GM23338 (cell line): ENCODE data around the gene FAF2. TPM values are rescaled to one million over a fixed set of nuclear protein-coding genes. Genes with fewer than 3 reads are reported as not detected.

Source experiments
- ATAC-seq: fragments of 200-7000 bp; cut with Tn5 transposase; 3 replicates; pipeline ENCODE4 v1.9.1; 2020
- DNase-seq: peaks from one replicate; pipeline ENCODE4 v3.0.0-alpha.2; 2015; ENCODE audit warnings: low spot score
- H2AFZ ChIP-seq: fragments of 200-600 bp; sonication (generic); 2 replicates; pipeline ENCODE4 v1.8.0; 2016; ENCODE audit warnings: antibody characterized with exemption, mild to moderate bottlenecking, moderate library complexity
- H3F3A ChIP-seq: fragments of 200-600 bp; sonication (generic); replicated peaks from 2 replicates; pipeline ENCODE4 v1.8.0; 2017; ENCODE audit warnings: antibody characterized with exemption, mixed run types, low read depth
- H3K27ac ChIP-seq: fragments of 200-600 bp; sonication (generic); 2 replicates; pipeline ENCODE4 v1.6.1; 2016; ENCODE audit warnings: low read depth
- H3K27me3 ChIP-seq: fragments of 200-600 bp; sonication (generic); 2 replicates; pipeline ENCODE4 v1.8.0; 2016; ENCODE audit warnings: mild to moderate bottlenecking, mixed run types, moderate library complexity; ENCODE audit not compliant: insufficient read depth
- H3K36me3 ChIP-seq: fragments of 200-600 bp; sonication (generic); 2 replicates; pipeline ENCODE4 v1.8.0; 2016; ENCODE audit warnings: mild to moderate bottlenecking; ENCODE audit not compliant: insufficient read depth
- H3K4me1 ChIP-seq: fragments of 200-600 bp; sonication (generic); 2 replicates; pipeline ENCODE4 v1.8.0; 2016; ENCODE audit warnings: mild to moderate bottlenecking, moderate library complexity; ENCODE audit not compliant: insufficient read depth
- H3K4me2 ChIP-seq: fragments of 200-600 bp; sonication (generic); 2 replicates; pipeline ENCODE4 v1.7.1; 2017; ENCODE audit warnings: mixed run types
- H3K4me3 ChIP-seq: fragments of 200-600 bp; sonication (generic); 2 replicates; pipeline ENCODE4 v1.6.1; 2016; ENCODE audit warnings: mixed run types
- H3K79me2 ChIP-seq: fragments of 200-600 bp; sonication (generic); replicated peaks from 2 replicates; pipeline ENCODE4 v1.8.0; 2017; ENCODE audit warnings: mild to moderate bottlenecking; ENCODE audit not compliant: insufficient read depth
- H3K9me2 ChIP-seq: fragments of 200-600 bp; sonication (generic); 2 replicates; pipeline ENCODE4 v1.8.0; 2017; ENCODE audit not compliant: insufficient read depth
- H4K20me1 ChIP-seq: fragments of 200-600 bp; sonication (generic); replicated peaks from 2 replicates; pipeline ENCODE4 v1.8.0; 2017; ENCODE audit warnings: mild to moderate bottlenecking; ENCODE audit not compliant: insufficient read depth
- H3K27ac Mint-ChIP-seq: 2 replicates; pipeline ENCODE4 v1.8.0; 2020; ENCODE audit warnings: inconsistent platforms, mild to moderate bottlenecking, moderate library complexity, mixed read lengths
- H3K27me3 Mint-ChIP-seq: 3 replicates; pipeline ENCODE4 v1.8.0; 2022; ENCODE audit warnings: low read depth, mild to moderate bottlenecking, moderate library complexity, mixed read lengths, inconsistent platforms; ENCODE audit not compliant: insufficient read depth, poor library complexity
- H3K36me3 Mint-ChIP-seq: 3 replicates; pipeline ENCODE4 v1.8.0; 2021; ENCODE audit warnings: low read depth, mild to moderate bottlenecking, inconsistent platforms, moderate library complexity, mixed read lengths
- H3K4me1 Mint-ChIP-seq: 3 replicates; pipeline ENCODE4 v1.8.0; 2020; ENCODE audit warnings: mild to moderate bottlenecking, inconsistent platforms, mixed read lengths
- H3K4me3 Mint-ChIP-seq: 3 replicates; pipeline ENCODE4 v1.8.0; 2021; ENCODE audit warnings: moderate library complexity, mild to moderate bottlenecking, inconsistent platforms, mixed read lengths
- H3K9me3 Mint-ChIP-seq: 3 replicates; pipeline ENCODE4 v1.8.0; 2020; ENCODE audit warnings: moderate library complexity, mild to moderate bottlenecking, inconsistent platforms, mixed read lengths
- CREB1 ChIP-seq: fragments of 250-450 bp; sonication (Bioruptor Pico); IDR thresholded peaks from 2 replicates; pipeline ENCODE4 v1.5.0; 2020; ENCODE audit warnings: low read depth, mild to moderate bottlenecking, moderate library complexity
- CTCF ChIP-seq, 2 experiments: fragments of 200-600 bp in 1 of 2; sonication (generic) in 1 of 2; conservative IDR thresholded peaks; 2 replicates each; pipeline versions ENCODE4 v1.5.1 to v1.6.1; 2016 to 2017; ENCODE audit warnings: antibody characterized with exemption in 2 of 2, low read depth in 2 of 2, mild to moderate bottlenecking in 2 of 2, moderate library complexity in 1 of 2
- ETS1 ChIP-seq: IDR thresholded peaks from 2 replicates; pipeline ENCODE4 v1.6.1; 2016; ENCODE audit warnings: antibody characterized with exemption
- EZH2phosphoT487 ChIP-seq: fragments of 200-600 bp; sonication (generic); IDR thresholded peaks from one replicate; pipeline ENCODE4 v1.8.1; 2018; ENCODE audit warnings: antibody characterized with exemption; ENCODE audit not compliant: unreplicated experiment
- POLR2AphosphoS5 ChIP-seq: IDR thresholded peaks from 2 replicates; pipeline ENCODE4 v1.6.1; 2016; ENCODE audit warnings: antibody characterized with exemption, low read depth
- STAT1 ChIP-seq: IDR thresholded peaks from one replicate; pipeline ENCODE4 v1.6.1; 2016; ENCODE audit warnings: antibody characterized with exemption; ENCODE audit not compliant: unreplicated experiment
- ZNF114 ChIP-seq: fragments of 250-450 bp; sonication (Bioruptor Pico); IDR thresholded peaks from 2 replicates; pipeline ENCODE4 v1.5.0; 2020; ENCODE audit warnings: mild to moderate bottlenecking, moderate library complexity
- polyA plus RNA-seq: library from polyadenylated mRNA; unstranded; fragments of >200 nt; fragmentation: Nextera tagmentation; extraction: Ambion mirVana; gene quantifications from 2 replicates; pipeline ENCODE4 v1.2.1, GENCODE V29; 2016
- total RNA-seq: library from RNA; depleted of rRNA; stranded (reverse); fragments of >200 nt; shearing (Covaris generic); gene quantifications from 2 replicates; pipeline ENCODE4 v1.2.3, GENCODE V29; 2014

Gene FAF2
- total and polyA plus RNA-seq, 2 experiments from 2014 or later: 32.8 to 37.6 TPM

- Mint-ChIP-seq H3K9me3 (peaks cover 2% of the 10 kb centered on the region; the same call in 1 of the 3 replicates), H3K27ac (peak overlapping the region; percentile 100), H3K36me3 (peaks cover 32% of the 10 kb centered on the region), H3K27me3 (peaks cover 28% of the 10 kb centered on the region), H3K4me3 (peak overlapping the region; percentile 99), H3K4me1 (peaks cover 63% of the 10 kb centered on the region)
- Histone ChIP-seq H3F3A (peaks cover 20% of the 10 kb centered on the region), H2AFZ (no peak overlapping the region), H3K79me2 (peaks cover 41% of the 10 kb centered on the region), H3K4me3 (peak overlapping the region; percentile 74), H3K4me1 (peaks cover 41% of the 10 kb centered on the region), H3K27me3 (no peaks in the 10 kb centered on the region), H3K9me2 (no peaks in the 10 kb centered on the region), H4K20me1 (peaks cover 19% of the 10 kb centered on the region), H3K4me2 (peak overlapping the region; percentile 79), H3K27ac (peak overlapping the region; percentile 98), H3K36me3 (no peaks in the 10 kb centered on the region)
- ATAC-seq (peak; percentile 65), DNase-seq (peak; percentile 99)
- peak; percentile 98 for TF ChIP-seq CREB1
- TF ChIP-seq POLR2AphosphoS5: peak; percentile 64; the same call in 1 of the 2 replicates
- no peak for TF ChIP-seq ZNF114 (CRISPR knock-in tag)
Measured at GRCh38 chr5:176537554-176538229, 89.5 kb downstream of the FAF2 start.

- Histone ChIP-seq H3K27ac (peak overlapping the region; percentile 93), H4K20me1 (peaks cover 11% of the 10 kb centered on the region), H3K4me2 (peak overlapping the region; percentile 72), H3F3A (peaks cover 21% of the 10 kb centered on the region), H3K79me2 (peaks cover 34% of the 10 kb centered on the region), H3K27me3 (no peaks in the 10 kb centered on the region), H3K4me3 (peak overlapping the region; percentile 47), H3K9me2 (no peaks in the 10 kb centered on the region), H3K4me1 (peaks cover 40% of the 10 kb centered on the region), H2AFZ (no peak overlapping the region), H3K36me3 (no peaks in the 10 kb centered on the region)
- Mint-ChIP-seq H3K4me1 (peaks cover 60% of the 10 kb centered on the region), H3K36me3 (peaks cover 28% of the 10 kb centered on the region), H3K27me3 (peaks cover 27% of the 10 kb centered on the region), H3K27ac (peak overlapping the region; percentile 100), H3K9me3 (peaks cover 2% of the 10 kb centered on the region; the same call in 1 of the 3 replicates), H3K4me3 (peak overlapping the region; percentile 99)
- peak; percentile 64 for DNase-seq
- TF ChIP-seq POLR2AphosphoS5 (no peak), CREB1 (no peak), ETS1 (no peak), STAT1 (no peak), CTCF (conservative IDR thresholded peaks at IDR 0.05; ENCODE audit: low read depth in 2 of 2) (peak; percentile 48 to 52), EZH2phosphoT487 (no peak)
- ATAC-seq: no peak
Measured at GRCh38 chr5:176538230-176538988, 90.2 kb downstream of the FAF2 start.
